HUDEP-2 (cell line): ENCODE data around the gene CLIP4.
A peak's percentile ranks its signal among the peaks of the same experiment; 100 is the strongest.

Experiments used
- DNase-seq, 76 experiments: peaks; one replicate each; lab custom pipeline; 2025; ENCODE audit not compliant: unreplicated experiment in 76 of 76; lab: John Stamatoyannopoulos, UW

Gene CLIP4

DNA sequence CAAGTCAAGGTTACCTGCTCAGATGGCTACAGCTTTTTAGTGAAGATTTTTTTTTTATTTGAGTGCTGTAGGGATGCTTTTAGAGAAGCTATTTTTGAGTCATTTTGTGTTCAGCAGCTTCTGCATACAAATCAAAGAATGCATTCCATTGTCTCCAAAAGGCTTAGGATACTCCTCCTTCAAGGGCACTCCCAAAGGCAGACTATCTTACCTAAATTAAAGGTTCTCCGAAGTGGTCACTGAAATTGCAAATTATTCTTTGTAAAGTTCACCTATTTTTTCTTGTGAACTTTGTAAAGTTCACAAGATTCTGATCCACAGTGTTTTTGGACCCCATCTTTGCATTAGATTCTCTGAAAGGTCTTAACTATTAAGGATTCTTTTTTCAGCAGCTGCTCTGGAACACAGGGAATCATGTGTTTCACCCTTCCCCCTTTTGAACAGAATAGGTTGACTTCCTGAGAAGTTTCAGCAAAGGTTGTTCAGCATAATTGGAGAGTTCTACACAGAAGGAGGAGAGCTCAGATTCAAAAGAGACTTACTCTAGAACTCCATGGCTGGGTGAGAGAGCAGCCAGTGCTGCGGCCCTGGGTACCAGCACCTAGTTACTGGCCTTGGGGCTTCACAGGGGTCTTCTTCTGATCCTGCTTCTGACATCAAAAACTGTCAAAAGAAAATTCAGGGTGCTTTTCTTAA, 14.5 kb downstream of the CLIP4 start:
- DNase-seq: no peak

DNA sequence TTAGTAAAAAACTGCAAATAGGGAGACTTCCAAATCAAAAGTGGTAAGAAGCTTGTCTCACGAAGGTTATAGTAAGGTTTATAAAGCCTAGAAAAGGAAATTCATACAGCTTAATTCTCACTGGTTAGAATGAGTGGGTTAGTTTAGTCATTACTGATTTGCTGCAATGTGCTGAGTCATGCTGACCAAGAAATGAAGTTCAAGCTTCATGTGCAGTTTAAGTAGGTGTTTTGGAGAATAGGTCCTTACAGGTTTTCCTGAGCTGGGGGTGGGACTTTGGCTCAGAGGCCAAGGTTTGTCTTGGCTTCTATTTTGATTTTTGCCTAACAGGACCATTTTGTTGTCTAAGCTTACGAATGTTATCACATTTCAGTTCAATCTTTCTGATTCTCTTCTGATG, 15.1 kb downstream of the CLIP4 start:
- peak in 2 of 76 experiments; percentile 4 to 5 for DNase-seq

DNA sequence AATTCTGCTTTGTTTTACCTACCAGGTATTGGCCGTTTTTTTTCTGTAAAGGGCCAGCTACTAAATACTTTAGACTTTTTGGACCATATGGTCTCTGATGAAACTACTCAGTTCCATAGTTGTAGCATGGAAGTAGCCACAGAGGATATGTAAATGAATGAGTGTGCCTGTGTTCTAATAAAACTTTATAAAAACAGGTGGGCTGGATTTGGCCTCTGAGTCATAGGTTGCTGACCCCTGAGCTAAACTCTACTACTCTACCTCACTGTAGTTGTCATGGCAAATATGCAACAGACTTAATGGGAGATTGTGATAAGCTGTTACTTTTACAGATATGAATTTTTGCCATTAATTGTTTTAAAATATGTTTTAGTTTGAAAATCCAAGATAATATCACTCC, 19.7 kb downstream of the CLIP4 start:
- DNase-seq: no peak

DNA sequence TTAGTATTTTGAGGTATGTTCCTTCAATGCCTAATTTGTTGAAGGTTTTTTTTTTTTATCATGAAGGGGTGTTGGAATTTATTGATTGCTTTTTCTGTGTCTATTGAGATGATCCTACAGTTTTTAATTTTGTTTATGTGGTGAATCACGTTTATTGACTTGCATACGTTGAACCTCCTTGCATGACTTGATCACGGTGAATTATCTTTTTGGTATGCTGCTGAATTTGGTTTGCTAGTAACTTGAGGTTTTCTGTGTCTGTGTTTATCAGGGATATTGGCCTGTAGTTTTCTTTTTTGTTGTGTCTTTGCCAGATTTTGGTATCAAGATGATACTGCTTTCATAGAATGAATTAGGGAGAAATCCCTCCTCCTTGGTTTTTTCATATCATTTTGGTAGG, 23.9 kb downstream of the CLIP4 start:
- DNase-seq: no peak

DNA sequence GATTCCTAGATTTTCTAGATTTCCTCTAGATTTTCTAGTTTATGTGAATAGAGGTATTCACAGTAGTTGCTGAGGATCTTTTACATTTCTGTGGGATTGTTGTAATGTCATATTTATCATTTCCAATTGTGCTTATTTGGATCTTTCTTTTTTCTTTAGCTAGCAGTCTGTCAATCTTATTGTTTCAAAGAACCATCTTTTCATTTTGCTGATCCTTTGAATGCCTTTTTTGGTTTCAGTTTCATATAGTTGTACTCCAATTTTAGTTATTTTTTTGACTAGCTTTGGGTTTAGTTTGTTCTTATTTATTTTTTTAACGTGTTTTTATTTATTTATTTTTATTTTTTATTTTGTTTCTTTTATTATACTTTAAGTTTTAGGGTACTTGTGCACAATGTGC, 24.5 kb downstream of the CLIP4 start:
- no peak for DNase-seq

DNA sequence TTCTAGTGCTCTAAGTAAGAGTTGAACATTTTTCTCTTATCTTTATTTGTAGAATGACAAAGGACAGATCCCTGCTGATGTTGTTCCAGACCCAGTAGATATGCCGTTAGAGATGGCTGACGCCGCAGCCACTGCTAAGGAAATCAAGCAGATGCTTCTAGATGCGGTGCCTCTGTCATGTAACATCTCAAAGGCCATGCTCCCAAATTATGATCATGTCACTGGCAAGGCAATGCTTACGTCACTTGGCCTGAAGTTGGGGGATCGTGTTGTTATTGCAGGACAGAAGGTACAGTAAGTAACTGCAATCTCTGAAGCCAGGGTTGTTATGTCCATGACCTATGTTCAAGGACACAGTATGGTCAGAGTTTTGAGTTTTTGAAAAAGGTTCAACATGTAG, 28.4 kb downstream of the CLIP4 start:
- DNase-seq: no peak

DNA sequence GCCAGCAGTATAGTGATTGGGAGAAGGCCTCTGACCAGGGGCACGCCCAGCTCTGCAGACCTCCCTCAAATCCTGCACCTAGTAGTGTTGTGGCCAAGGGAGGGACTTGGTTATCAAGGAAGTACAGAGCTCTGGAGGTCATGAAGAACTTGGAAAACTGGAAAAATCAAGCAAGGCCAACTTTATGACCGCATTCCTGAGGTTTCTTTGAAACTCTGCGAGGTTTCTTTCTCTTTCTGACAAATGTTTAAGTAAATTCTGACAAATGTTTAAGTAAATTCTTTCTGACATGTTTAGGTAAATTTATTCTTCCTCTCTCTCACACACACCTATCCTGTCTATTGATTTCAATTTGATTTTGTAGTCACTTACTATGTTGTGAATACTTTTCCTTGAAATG, 31.0 kb downstream of the CLIP4 start:
- DNase-seq: no peak

DNA sequence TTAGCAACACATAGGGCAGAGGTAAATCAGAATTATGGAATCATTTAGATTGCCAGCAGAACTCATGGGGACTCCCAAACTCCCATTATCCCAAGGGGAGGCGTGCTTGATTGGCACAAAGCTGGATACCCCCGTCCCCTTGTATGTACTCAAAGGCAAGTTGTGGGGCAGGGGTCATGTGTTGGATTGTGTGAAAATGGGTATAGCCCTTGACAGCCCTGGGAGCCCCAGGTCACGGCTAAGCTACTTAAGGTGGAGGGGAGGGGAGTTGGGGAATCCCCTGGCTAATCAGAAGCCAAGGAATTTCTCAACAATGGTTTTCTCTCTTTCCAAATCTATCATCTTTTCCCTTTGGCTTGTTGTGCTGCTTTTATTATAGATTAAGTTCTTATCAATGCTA, 32.7 kb downstream of the CLIP4 start:
- DNase-seq: no peak

DNA sequence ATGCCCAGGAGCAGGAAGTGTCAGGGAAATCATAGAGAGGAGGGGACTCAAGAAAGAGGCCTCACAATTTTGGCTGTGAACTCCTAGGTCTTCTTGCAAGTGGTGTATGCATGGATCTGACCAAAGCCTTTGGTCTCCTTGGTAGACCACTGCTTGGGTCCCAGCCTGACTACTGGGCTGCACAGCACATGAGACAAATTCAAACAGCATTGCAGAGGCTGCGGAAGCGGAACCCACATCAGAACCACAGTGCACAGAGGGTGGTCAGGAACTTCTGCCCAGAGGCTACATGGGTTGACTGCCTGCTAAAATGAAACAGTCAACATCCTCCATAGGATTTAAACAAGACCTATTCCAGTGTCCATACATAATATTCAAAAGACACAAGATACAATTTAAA, 39.4 kb downstream of the CLIP4 start:
- DNase-seq: no peak

DNA sequence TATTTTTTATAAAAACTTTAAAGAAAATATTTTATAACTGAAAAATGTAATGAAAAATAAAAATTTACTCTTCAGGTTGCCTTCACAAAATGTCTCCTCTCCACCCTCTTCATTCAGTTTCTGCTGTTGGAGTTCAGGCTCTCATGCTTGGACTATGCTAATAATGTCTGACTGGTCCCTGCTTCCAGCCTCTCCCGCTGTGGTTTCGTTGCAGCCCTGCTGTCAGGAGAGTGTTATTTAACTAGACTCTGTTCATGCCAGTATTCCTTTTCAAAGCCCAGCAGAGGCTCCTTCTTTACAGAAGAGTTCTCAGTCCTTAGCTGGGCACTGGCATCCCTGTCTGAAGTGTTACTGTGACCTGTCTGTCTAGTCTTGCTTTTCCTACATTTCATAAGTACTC, 40.4 kb downstream of the CLIP4 start:
- DNase-seq: no peak

DNA sequence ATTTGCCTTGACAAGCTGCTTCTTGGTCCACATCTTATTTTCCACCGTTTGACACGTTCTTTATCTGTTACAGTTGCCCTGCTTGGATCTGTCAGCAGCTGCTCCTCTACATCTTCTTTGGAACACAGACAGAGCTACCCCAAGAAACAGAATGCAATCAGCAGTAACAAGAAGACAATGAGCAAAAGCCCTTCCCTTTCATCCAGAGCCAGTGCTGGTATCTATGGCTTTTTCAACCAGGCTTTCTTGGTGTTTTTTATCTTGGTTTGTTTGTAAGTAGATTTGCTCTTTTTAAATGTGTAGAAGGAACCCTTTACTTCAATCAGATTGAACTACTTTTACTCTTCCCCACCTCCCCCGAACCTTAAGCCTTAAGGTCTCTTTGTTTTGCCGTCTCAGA, 41.9 kb downstream of the CLIP4 start:
- no peak for DNase-seq

DNA sequence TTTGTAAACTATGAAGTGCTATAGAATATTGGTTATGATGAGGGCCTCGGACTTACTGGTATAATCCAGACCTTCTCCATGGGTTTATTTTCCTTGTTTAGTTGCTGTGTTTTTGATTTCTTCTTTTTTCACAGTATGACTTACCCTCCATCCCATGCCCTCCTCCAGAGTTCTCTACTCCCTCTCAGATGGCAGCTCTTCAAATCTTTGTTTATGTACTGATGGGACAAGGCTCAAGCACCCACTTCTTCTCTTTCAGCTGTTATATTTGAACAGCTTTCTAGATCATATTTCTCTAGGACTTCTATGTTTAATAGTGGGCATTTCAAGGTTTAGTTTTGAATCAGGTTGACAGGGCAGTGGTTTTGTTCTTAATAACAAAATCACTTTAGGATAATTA, 43.9 kb downstream of the CLIP4 start:
- DNase-seq: no peak

DNA sequence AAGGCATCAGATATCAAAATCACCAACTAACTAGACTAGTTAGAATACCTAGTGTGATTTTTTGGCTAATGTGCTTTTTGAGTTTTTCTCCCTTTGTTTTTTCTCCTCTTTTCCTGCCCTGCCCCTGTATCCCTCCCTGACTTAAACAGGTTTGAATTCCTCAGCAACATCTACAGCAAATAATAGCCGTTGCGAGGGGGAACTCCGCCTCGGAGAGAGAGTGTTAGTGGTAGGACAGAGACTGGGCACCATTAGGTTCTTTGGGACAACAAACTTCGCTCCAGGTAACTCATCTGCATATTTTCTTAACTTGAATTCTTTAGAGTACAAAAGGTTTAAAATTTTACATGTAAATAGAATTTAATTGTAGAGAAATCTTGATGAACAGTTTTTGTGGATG, 45.0 kb downstream of the CLIP4 start:
- DNase-seq: no peak

DNA sequence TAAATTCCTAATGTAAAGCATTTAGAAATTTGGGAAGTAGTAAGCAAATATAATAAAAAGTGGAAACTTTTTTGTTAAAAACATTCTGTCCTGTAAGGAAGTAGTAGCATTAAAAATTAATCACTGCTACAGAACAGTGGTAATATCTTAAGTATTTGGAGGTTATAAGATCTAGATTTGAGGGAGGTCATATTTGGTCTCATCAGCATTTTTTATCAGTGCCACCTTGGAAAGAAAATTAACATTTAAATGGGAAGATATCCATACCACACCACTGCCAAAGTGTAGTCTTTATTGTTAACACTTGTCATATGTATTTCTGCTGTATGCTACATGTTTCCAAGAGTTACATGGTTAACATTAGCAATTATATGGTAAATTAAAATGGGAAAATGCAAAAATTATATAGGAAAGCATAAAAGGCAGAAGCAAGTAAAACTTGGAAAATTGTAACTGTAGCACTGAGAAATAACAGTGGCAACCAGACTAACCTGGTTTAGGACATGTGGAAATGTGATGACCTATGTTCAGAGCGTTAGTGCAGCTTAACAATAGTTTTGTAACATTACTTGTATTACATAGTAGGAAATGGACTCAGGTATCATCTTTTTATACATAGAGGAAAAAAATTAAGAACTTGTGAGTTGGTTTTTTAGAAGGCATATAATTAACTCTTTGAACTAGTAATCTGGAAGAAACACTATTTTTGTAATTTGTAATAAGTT, 47.2 kb downstream of the CLIP4 start:
- no peak for DNase-seq

DNA sequence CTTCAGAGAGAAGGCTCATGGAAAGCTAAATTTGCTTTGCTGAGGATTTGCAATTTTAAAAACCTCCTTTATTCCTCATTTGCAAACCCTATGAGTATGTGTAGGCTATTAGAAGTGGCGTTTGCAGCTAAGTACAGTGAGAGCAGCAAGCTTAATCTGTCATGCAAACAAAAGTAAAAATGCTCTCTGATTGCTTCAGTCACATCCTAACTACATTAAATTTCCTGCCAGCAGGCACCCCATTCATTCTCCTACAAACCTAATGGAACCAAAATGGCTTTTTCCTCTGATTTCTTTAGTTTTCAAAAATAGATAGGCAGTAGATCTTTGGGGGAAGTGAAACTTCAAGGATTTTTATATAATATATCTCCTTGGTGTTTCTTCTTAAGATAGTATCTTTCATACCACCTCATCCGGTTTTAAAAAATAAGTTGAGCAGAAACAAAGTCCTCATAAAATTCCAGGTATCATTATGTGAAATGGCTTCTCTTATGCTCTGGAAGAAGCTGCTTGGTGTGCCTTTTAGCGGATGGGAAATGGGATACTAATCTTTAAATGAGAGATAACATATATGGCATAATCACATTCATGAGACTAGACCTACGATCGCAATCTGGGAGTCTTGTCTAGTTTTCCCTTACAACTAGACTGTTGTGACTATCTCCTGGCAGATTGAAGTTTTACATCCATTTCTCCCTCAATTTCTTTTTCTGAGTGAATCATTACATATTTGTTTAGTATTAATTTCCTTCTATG, 49.1 kb downstream of the CLIP4 start:
- no peak for DNase-seq

DNA sequence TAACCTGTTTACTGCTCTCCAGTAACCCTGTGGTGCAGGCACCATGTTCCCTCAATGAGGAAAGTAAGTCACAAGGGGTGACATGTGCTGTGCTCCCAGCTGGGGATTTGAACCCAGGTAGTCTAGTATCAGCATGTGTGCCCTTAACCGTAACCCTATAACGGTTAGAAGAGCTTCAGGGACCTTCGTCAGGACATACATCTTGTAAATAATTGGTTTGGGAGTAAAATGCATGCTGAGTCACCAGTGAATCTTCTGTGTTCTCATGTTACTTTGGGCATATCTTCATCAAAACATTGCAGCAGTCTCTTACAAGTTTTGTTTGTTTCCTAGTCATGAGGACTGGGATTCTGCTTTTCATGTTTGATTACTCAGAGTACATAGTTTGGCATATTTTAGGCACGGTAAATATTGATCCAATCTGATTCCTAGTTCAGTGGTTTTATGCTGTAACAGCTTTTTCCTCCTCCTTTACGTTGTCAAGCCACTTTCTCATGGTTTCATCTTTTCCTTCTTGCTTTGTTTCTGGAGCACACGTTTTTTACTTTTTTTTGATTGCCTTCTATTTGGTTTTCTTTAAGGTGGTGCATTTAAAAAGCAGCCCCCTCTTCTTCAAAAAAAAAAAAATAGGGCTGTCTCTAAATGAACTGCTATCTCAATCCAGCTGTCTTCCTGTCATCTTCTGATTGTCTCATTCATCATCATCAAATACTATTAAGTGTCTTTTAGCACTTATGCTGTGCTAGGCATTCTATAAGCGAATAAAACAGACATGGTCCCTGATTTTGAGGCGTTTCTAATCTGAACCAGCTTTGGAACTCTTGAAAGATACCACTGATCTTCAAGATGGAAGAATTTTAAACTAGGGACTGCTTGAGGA, 50.4 kb downstream of the CLIP4 start:
- DNase-seq: no peak

DNA sequence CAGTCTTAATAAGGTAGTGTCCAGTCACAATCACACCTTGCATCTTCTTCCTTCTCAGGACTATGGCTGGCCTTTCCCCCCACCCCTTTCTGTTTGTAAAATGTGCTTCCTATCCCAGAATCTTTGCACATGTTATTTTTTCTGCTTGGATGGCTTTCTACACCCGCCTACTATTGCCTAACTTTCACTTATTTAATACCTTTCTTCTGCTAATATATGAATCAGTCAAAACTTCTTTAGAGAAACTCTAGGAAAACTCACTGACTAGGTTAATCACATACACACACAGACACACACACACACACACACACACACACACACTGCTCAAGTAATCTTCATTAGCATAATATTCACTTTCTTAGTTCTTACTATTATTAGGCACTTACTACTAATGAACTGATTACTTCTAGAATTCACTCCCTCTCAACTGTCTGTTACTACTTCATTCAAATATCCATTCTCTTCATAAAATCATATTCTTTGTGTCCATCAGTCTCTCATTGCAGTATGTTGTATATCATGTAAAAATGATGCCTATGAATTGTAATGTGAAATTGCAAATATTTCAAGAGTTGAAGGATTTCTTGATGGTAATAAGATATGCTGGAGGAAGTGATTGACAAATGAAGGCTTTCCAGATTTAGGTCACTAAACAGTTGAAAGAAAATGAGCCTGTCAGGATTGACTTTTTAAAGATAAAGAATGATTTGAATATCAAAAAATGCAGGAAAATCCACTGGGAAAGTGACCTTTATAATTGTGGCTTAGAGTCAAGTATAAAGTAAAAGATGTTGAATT, 51.2 kb downstream of the CLIP4 start:
- DNase-seq: no peak

DNA sequence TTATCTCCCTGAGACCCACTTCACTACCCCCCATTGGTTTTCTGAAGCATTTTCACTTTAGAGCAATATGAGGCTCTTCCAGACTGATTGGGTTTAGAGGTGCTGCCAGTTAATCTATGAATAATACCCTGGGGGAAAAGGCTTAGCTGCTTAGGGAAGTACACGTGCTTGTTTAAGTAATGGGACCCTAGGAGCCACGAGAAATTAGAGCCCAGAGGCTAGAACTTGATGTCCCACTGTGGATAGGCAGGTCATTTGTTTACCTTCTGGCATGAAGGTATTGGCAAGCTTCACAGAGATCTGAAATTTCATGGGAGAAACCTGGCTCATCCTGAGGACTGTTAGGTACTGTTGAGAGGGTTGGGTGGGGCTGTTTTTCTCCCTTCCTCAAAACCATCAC, 59.7 kb downstream of the CLIP4 start:
- no peak for DNase-seq

DNA sequence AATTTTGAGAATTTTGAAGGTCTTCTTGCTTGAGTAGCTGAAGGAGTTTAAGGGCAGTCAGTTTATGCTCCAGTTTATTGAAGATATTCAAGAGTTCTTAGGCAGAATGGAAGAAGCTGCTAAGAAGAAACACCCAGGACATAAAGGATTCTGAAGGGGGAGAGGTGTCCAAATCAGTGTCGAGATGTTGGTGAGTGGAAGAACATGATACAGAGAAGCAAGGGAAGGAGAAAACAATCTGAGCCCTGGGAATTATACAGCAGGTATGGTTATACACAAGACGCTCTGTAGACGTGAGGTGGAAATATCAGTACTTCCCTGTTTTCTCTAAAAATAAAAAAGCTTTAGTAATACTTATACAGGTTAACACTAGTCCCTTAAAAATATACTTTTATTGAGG, 60.1 kb downstream of the CLIP4 start:
- DNase-seq: no peak

DNA sequence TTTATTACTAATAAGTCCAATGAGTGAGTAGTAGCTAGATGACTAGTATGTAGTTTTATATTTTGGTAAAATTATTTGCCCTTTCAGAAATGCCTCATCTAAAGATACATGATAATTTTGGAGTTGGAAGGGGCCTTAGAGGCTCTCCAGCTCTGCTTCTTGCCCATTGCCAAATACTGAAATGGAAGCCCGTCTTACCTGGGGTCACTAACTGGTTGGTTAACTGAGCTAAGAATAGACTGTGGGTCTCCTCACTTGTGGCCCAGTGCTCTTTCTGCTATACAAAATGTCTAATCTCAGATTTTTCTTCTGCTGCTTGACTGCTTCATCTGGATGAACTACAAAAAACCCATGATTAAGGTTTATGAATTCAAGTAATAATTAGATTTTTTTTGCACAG, 67.1 kb downstream of the CLIP4 start:
- no peak for DNase-seq
